GM19372 (cell line): ENCODE results near the gene PROB1.
A peak's percentile ranks its signal among the peaks of the same experiment; 100 is the strongest.
"Not testable (repeated sequence)": the region's sequence is repeated elsewhere in the genome, so short reads cannot be mapped to it uniquely, and the experiment has no call there.

Experiments used
- ATAC-seq: cut with Tn5 transposase; IDR thresholded peaks from one replicate; pipeline ENCODE4 v1.9.1; 2021; ENCODE audit warnings: mild to moderate bottlenecking, low read depth, moderate library complexity; ENCODE audit not compliant: unreplicated experiment

Gene PROB1, protein sequence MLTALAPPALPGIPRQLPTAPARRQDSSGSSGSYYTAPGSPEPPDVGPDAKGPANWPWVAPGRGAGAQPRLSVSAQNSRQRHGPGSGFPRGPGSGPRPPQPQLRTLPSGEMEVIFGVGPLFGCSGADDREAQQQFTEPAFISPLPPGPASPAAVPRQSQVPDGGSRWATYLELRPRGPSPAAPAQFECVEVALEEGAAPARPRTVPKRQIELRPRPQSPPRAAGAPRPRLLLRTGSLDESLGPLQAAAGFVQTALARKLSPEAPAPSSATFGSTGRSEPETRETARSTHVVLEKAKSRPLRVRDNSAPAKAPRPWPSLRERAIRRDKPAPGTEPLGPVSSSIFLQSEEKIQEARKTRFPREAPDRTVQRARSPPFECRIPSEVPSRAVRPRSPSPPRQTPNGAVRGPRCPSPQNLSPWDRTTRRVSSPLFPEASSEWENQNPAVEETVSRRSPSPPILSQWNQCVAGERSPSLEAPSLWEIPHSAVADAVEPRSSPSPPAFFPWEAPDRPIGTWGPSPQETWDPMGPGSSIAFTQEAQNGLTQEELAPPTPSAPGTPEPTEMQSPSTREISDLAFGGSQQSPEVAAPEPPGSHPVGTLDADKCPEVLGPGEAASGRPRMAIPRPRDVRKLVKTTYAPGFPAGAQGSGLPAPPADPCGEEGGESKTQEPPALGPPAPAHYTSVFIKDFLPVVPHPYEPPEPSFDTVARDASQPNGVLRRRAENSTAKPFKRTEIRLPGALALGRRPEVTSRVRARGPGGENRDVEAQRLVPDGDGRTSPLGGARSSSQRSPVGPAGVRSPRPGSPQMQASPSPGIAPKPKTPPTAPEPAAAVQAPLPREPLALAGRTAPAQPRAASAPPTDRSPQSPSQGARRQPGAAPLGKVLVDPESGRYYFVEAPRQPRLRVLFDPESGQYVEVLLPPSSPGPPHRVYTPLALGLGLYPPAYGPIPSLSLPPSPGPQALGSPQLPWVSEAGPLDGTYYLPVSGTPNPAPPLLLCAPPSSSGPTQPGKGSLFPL

DNA sequence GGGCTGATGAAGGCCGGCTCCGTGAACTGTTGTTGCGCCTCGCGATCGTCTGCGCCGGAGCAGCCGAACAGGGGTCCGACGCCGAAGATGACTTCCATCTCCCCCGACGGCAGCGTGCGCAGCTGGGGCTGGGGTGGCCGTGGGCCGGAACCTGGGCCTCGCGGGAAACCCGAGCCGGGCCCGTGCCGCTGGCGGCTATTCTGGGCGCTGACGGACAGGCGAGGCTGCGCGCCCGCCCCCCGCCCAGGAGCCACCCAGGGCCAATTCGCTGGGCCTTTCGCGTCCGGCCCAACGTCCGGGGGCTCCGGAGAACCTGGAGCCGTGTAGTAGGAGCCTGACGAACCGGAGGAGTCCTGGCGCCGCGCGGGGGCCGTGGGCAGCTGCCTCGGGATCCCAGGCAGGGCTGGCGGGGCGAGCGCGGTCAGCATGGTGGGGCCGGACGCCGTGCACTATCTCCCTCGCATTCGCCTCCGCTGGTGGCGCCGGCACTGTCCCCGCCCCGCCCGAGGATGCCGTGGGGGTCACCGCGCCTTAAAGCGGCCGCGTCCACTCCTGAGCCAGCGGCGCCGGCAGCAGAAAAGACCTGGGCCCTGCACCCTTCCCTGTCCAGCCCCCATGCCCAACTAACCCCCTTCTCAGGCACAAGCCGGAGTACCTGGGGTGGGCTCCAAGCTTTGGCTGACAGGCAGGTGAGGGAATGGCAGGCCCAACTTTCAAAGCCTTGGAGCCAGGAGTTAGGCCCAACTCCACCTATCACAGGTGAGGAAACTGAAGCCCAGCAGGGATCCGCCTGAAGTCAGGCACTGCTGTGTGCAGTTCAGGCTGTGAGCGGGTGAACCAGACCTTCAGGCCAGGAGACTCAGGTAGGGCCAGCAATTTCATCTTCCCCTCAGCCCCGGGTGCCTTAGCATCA is at the start of gene PROB1:
TSS of gene PROB1 (minus strand) at position 451 of the 913 bp plus-strand sequence. CDS start at position 428, 23 bp downstream.
- no peak for ATAC-seq

DNA sequence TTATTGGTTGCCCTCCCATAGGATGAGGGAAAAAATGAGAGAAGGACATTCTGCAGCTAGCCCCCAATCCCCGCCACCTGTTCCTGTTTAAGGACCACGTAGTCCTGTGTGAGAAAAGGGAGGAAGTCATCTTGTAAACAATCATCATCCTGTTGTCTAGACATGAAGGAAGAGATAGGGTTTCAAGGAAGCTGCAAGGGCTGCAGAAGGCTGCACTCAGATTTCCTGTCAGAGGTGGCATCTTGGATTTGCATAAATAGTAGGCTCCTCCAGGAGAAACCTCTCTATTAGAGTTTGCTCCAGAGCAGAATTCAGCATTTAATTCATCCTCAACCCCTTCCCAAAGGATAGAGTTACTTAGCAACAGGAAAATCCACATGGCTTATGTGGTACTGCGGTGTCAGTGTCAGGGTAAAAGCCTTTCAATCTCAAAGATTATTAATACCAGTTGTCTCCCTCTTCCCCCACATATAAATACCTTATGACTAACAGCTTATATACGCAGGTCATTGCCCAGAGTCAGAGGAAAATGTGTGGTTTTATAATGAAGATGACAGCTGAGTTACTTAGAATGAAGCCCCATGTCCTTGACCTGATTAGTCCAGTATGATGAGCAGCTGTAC is 49.0 kb upstream of the PROB1 start:
- no peak for ATAC-seq

DNA sequence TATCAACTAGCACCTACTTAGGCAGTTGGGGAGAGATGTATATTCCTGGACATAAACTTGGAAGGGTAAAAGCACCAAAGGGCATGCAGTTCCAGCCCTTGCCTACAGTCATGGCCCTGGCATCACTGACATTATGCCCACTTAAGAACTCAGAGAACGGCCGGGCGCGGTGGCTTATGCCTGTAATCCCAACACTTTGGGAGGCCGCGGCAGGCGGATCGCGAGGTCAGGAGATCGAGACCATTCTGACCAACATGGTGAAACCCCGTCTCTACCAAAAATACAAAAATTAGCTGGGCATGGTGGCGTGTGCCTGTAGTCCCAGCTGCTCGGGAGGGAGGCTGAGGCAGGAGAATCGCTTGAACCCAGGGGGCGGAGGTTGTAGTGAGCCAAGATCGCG is 45.5 kb upstream of the PROB1 start:
- ATAC-seq = not testable (repeated sequence)

DNA sequence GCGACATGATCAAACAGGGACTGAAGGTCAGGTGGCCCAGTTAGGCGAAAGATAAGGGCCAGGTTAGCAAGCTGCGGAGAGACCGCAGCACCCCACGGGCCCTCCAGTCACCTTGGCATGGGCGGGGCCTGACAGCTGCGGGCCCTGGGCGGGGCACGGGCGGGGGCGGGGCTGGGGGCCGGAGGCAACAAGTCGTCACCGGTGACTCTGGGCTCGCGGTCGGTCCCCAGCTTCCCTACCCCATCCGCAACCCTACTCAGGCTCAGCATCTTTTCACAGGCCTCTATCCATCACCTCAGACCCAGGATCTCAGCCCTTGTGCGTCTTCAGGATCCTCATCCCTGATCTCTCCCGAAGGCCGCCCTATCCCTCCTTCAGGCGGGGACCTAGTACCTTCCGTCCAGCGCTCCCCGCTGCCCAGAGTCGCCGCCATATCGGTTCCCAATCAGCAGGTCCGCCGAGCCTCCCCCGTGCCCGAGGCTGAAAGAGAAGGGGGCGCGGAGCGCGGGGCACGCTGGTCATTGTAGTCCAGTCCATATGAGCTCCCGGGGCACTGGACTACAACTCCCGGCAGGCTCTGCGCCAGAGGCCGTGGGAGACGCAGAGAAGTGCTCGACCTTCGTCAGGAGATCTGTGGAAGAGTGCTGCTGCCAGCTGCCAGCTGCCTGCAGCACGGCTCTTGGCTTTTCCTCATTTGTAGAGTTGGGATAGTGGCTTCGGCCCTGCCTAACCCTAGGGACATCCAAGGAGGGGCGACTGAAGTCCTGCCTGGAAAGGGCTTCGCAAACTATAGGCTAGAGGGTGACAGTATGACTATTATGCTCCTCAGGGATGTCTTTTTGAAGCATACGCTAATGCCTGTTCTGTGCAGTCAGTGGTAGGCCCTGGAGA is 44.4 kb upstream of the PROB1 start, which contains the start of gene DNAJC18:
TSS of gene DNAJC18 (minus strand) at position 513 of the 891 bp plus-strand sequence. CDS start at position 433, 80 bp downstream.
- peak; percentile 88 for ATAC-seq

DNA sequence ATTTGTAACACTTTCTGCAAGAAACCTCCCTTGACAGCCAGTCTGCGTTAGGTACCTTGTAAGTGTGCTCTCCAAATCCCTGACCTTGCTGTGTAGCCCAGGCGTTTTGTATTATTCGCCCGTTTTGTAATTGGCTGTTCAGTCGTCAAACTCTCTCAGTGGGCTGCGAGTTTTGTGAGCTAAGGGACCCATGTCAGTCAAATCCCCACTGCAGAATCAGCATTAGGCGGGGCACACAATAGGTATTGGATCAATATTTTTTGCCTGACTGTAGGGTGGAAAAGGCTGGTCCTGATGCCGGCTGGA is 43.8 kb upstream of the PROB1 start:
- no peak for ATAC-seq

DNA sequence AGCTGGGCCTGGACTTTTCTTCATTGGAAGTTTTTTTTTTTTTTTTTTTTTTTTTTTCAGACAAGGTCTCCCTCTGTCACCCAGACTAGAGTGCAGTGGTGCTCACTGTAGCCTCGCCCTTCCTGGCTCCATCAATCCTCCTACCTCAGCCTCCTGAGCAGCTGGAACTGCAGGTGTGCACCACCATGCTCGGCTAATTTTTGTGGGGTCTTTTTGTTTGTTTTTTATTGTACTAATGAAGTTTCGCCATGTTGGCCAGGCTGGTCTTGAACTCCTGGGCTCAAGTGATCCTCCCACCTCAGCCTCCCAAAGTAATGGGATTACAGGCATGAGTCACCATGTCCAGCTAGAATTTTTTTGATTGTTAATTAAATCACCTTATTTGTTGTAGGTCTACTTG is 40.8 kb upstream of the PROB1 start:
- no peak for ATAC-seq

DNA sequence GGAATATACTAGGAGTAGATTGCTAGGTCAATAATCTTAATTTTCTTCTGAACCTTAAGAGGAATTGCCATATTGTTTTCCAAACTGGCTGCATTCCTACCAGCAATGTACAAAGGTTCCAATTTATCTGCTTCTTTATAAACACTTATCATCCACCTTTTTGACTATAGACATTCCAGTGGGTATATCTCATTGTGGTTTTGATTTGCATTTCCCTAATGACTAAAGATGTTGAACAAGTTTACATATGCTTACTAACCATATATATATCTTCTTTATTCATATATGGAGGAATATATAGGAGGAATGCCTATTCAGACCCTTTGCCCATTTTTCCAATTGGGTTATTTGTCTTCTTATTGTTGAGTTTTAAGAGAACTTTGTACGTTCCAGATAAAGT is 36.8 kb upstream of the PROB1 start:
- no peak for ATAC-seq

DNA sequence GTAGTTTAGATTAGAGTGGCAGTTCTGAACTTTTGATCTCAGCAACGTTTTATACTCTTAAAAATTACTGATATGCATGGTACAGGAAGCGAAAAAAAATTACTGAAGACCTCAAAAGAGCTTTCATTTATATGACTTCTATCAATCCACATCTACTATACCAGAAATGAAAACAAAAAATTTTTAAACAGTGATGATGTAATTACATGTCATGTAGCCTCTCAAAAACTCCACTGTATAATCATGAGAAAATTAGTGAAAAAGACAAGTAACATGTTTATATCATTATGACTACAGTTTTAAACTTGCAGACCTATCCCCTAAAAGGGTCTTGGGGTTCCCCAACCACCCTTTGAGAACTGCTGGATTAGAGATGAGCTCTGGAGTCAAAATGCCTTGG is 35.1 kb upstream of the PROB1 start:
- ATAC-seq = no peak

DNA sequence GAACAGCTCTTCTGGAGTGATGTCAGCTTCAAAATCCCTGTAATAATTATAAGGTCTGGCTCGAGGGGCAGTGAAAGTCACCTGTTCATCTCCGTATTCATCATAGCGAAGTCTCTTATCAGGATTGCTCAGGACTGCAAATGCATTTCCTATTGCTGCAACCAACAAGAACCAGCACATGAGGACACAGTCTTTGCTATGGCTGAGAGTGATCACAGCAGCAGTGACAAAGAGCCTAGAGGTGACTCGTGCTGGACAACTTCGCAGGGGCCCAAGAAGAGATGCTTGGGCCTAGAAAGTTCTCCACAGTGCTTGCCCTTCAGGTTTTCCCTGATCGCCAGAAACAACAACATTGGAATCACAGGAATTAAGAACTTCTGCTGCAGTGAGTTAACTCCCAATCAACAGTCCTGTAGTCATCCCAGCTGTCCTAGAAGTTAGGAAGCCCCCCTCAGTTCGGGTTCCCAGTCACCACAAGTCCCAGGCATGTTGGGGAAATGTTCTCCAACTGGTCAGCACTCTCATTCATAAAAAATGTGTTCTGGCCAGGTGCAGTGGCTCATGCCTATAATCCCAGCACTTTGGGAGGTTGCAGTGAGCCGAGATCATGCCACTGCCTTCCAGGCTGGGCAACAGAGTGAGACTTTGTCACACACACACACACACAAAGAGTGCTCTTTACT is 31.4 kb upstream of the PROB1 start:
- no peak for ATAC-seq

DNA sequence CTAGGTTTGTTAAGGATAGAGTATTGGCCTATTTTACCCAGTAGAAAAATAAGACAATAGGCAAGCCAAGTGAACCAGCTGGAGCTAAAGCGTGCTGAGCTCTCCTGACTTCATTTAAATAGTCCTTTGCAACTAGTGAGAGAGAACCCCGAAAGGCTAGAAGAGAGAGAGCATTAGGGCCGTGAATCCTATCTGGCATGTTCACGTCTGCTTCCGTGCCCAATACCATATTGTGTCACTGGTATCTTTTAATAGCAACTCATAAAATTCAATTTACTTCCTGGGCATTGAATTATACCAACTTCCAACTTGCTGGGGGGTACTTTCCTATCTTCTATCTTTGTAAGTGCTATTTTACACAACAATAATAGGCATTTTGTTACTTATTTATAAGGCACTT is 30.6 kb upstream of the PROB1 start:
- no peak for ATAC-seq

DNA sequence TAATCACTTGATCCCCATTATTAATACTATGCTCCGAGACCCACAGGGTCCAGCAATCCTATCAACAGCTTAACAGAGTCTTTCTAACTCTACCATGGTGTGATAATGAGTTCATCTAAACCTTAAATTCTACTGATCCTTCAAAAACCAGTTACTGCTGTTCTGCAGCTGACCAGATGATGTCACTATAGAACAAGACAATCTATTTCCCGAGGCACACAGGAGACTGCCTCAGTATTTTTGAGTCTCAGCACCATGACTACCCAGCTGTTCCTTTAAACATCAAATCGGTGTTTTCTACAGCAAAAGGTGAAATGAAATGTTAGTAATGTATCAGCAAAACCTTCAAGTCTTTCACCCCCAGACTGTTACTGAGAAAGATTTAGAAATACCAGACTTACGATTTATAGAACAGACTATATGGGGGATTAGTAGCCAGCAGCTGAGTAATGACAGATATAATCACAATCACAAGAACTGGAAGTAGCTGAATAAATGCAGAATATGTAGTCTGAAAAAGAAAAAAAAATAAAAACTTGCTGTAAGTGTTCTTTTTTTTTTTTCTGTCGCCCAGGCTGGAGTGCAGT is 27.5 kb upstream of the PROB1 start:
- no peak for ATAC-seq

DNA sequence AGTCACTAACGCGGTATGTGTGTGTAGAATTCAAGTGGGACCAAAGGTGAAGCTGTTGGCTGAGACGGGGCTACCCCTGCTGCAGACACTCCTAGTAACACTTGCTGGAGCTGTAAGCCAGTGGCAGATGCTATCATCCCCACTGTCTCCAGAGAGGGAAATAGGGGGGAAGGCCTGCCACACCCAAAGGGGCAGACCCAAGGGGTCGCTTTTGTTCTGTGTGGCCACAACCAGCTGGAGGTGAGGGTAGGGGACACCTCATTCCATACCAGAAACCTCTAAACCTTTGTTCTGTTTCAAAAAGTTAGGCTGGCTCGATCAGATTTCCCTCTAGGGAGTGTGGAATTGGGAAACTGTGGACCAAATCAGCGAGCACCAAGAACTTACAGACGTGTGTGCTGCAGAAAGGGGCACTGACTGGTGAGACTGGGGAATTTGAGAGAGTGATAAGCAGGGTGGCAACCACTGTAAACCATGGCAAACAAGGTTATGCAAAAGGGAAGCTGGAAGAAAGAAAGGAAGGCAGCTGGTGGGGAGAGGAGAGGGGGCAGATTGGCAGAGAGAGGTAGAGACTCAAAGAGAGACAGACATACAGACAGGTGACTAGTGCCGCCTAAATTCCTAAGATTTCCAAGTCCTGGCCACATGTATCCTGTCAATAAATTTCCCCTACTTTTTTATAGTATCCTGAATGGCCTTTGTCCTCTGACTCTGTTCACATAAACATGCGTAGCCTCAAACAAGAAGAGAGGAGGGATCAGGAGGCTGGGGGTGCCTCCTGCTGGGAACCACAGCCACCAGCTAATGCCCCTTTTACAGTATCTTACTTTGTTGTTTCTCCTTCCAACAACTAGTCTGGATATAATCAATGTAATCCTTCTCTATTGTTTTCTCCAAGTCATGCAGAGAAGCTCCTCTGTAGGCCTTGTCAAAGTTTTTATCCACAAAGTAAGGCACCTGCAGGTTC is 24.6 kb upstream of the PROB1 start:
- no peak for ATAC-seq

DNA sequence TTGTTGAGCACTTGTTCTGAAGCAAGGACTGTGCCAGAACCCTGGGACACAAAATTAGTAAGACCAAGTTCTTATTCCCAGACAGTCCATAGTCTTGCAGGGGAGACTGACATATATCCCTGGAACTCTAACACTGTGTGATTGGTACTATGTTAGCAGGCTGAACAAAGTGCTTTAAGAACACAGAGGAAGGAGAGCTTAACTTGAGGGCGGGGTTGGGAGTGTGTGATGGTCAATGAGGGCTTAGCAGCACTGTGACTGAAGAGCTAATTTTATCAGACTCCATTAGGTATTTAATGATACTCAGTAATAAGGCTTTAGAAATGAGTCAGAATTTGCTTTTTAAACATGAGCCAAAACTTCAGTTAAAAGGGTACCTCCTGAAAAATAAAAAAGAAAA is 23.9 kb upstream of the PROB1 start:
- ATAC-seq = no peak

DNA sequence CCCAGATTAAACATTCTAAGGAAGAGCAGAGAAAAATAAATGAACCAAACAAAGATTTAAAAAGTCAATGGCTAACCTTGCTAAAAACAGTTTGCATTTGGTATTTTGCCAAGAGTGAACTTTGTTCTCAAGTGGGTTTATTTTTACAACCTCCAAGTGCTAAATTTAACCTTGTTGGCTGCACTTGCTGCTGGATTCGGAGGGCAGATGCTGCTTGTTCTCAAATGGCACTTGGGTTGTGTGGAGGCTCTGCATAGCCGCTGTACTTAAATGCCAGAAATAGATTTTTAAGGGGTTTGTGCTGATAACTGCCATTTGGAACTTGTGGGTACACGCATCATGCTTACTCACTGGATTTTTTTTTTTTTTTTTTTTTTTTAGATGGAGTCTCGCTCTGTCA is 22.3 kb upstream of the PROB1 start:
- ATAC-seq = no peak

DNA sequence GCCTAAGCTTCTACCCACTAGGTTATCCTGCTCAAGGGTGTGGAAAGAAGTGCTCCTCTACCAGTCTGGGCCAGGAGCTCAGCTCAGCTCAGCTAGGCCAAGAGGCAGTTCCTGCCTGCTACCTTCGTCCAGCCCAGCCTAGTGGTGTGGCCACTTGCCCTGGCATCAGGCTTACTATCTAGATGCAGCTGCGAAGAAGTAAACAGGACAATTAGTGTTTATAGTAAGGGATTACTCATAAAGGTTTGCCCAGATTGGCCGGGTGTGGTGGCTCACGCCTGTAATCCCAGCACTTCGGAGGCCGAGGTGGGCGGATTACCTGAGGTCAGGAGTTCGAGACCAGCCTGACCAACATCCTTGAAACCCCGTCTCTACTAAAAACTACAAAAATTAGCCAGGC is 21.7 kb upstream of the PROB1 start:
- no peak for ATAC-seq

DNA sequence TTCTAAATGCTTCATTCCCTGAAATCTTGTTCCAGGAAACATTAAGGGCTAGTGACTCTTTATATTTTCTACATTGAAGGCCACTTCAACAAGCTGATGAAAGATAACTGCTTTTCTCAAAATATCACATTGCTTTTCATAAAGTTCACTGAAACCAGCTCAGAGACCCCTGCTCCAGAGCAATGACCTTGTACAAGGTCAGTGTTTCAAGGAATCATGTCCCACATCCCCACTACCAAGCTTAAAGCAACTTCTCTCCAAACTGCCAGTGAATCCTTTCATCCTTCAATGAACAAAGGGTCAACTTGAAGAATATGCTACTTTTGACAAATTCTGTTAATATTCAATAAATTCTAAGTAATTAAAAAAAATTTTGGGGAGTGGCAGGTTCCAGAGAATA is 21.0 kb upstream of the PROB1 start:
- ATAC-seq = no peak
